HG02973 (cell line): ENCODE results near the gene RPTOR.
A peak's percentile ranks its signal among the peaks of the same experiment; 100 is the strongest.
"Not testable (repeated sequence)": the region's sequence is repeated elsewhere in the genome, so short reads cannot be mapped to it uniquely, and the experiment has no call there.

Source experiments
- ATAC-seq: cut with Tn5 transposase; IDR thresholded peaks from one replicate; pipeline ENCODE4 v1.9.1; 2021; ENCODE audit warnings: moderate library complexity; ENCODE audit not compliant: unreplicated experiment

Gene RPTOR

DNA sequence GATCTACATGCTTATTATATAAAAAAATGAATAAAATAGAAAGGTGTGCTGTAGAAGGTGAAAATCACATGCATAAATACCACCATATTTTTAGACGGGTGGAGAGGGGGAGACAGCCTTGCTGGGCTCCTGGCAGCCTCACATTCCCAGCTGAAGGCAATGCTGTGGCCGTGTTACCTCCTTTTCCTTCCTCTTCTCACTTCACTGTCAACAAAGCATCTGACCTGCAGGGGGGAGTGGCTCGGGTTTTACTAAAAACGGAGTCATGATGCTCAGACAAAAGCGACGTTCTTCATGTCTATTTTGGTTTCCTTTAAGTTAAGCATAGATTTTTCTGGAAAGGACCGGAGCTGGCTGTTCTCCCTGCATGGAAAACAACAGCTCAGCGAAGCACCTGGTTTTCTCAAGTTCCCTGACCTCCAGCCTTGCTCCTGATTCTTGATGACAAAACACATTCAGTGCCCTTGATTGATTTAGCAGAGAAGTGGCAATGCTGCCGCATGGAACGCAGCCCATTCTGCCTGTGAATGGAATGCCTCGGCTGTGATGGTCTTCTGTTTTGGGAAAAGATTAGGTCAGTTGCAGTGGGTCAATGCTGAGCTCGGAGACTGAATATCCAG lies 5.5 kb upstream of the RPTOR start:
- ATAC-seq, result no peak

DNA sequence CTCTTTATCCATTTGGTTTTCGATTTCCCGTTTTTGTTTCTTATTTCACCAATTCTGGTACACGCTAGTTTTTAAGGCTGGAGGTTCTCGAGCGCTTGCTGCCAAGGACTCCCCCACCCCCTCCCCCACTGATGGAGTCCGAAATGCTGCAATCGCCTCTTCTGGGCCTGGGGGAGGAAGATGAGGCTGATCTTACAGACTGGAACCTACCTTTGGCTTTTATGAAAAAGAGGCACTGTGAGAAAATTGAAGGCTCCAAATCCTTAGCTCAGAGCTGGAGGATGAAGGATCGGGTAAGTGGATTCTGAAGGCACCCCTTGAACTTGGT lies 825 bp downstream of the RPTOR start:
- ATAC-seq, result no peak

DNA sequence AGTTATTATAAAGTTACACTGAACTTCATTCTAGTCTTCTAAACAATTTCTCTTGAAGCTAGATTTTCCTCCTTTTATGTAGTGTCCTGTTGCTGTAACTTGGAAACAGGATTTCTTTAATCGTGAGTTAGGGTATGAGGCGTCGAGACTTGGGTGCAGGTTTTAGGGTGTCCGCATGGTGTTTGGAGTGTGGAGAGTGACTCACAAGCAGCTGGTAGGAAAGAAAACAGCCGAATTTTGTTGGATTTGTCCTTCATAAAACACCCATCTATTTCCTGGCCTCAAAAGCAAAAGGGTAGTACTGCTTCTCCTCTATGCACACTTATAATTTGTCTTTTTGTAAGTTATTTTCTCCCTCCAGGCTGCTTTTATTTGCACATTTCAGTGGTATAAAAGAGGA lies 1.6 kb downstream of the RPTOR start:
- ATAC-seq, result no peak

DNA sequence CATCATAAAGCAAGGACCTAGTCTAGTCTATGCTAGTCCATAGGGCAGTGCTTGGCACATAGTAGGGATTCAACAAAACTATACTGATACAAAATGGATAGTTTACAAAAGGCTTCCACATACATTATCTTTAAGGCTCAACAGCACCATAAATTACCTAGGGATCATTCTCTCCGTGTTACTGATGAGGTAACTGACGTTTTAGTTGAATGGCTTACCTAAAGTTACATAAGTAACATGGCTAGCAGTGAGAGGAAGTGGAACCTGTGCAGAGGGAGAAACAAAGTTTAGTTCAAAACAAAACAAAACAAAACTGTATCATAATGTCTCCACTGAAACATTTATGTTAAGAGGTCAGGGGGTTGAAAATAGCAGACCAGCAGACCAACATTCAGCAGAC lies 7.9 kb downstream of the RPTOR start:
- ATAC-seq, result no peak

DNA sequence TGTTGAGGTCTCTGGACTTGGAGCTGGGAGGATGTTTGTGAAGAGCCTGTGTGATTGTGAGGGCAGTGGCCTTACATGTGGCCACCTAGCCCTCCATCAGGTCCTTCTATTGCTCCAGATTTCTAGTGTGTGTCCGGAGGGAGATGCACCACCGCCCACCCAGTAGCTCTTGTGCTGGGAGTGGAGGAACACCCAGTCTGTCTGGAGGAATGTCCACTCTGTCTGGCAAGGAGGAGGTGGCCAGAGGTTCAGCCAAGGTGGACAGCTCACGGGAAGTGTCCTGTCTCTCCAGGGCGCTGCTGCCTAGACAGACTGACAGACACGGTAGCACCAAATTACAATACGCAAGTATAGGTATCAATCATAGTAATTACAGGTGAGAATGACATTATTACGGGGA lies 10.6 kb downstream of the RPTOR start:
- no peak for ATAC-seq

DNA sequence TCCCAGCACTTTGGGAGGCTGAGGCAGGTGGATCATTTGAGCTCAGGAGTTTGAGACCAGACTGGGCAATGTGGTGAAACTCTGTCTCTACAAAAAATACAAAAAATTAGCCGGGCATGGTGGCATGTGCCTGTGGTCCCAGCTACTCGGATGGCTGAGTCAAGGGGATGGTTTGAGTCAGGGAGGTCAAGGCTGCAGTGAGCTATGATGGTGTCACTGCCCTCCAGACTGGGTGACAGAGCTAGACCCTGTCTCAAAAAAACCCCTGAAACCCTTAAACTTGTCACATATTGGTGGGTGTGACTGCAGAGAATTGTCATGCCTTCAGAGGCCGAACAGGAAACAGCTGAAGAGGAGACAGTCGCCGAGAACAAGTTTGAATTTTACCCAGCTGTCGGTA lies 13.4 kb downstream of the RPTOR start:
- ATAC-seq, result no peak

DNA sequence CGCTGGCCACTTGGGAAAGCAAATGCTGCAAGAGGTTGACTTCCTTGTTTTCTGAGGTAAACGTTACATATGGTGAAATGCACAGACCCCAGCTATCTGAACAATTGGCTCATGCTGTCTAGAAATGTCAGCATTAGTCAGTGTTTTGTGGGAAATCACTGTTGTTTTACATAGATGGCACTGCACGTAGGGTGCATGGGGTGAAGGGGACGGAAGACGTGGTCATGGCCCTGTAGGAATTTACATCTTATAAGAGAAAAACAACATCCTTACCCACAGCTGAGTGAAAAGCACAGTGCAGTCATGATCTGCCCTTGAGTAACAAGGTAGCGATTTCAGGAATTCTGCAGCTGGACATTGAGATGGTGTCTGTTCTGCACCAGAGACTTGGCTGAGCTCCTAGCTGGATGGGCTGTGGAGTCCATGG lies 15.2 kb downstream of the RPTOR start:
- ATAC-seq, result no peak

DNA sequence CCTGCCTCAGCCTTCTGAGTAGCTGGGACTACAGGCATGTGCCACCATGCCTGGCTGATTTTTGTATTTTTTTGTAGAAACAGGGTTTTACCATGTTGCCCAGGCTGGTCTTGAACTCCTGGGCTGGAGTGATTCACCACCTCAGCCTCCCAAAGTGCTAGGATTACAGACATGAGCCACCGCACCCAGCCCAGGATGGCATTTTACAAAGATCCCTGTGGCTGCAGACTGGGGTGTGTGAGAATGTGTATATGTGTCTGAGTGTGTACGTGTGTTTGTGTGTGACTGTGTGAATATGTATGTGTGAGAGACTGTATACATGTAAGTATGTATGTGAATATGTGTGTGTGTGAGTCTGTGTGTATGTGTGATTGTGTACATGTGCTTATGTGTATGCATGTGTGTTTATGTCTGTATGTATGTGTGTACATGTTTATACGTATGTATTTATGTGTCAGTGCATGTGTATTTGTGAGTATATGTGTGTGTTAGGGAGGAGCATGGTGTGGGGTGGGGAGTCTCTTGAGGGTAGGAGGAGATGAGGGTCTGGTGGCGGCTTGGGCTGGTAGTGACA lies 17.0 kb downstream of the RPTOR start:
- no peak for ATAC-seq

DNA sequence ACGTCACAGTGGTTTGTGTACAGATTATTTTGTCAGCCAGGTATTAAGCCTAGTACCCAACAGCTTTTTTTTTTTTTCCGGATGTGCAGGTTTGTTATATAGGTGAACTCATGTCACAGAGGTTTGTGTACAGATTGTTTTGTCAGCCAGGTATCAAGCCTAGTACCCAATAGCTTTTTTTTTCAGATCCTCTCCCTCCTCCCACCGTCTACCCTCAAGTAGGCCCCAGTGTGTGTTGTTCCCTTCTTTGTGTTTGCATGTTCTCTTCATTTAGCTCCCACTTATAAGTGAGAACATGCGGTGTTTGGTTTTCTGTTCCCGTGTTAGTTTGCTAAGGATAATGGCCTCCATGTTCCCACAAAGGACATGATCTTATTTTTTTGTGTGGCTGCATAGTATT lies 19.9 kb downstream of the RPTOR start:
- no peak for ATAC-seq

DNA sequence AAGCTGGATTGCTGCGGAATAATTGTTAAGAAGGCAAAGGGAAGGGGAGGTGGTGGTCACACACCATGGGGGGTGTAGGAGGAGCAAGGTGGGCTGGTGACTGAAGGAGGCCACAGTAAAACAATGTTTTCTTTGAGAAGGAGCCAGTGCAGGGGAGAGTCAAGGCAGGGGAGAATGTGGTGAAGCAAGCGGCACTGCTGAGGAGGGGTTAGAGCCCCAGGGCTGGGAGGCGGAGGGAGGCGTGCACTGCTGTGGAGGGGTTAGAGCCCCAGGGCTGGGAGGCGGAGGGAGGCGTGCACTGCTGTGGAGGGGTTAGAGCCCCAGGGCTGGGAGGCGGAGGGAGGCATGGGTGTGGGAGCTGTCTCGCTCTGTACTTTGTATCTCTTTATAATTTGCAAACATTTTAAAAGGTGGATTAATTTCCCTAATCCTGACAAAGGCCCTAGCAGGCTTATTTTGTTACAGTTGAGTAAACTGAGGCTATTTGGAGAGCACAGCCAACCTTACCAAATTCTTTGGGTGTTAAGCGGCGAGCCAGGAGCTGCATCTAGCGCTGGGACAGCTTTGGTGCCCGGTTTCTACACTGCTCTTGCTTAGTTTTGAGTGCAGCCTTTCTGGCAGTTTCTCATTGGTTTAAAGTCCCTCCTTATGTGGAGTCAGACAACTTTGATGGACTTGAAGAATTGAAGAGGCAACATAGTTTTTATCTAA lies 20.9 kb downstream of the RPTOR start:
- no peak for ATAC-seq

DNA sequence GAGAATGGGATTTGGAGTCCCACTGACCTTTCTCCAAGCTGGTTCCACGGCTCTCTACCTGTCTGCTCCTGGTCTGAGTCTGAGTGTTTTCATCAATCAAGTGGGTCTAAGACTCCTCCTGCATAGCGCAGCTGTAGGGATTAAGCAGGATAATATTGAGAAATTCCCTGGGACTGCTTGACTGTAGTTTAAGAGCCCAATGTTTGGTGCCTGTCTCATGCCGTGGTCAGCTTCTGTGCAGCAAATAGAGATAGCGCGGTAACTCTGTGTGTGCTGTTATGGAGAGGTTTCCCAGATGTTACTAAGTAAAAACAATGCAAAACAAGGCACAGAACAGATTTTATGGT lies 21.4 kb downstream of the RPTOR start:
- no peak for ATAC-seq

DNA sequence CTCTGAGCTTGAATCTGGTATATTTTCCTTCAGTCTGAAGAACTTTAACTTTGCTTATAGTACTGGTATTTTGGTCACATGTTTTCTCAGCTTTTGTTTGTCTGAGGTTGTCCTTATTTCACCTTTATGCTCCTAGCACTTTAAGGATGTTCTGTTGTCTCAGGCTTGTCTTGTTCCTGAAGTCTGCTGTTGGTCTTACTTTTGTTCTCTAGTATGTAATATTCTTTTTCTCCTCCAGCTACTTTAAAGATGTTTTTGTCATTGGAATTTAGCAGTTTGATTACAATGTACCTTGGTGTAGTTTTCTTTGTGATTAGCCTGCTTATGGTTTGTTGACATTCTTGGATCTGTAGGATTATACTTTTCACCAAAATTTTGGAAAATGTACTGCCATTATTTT lies 23.6 kb downstream of the RPTOR start:
- no peak for ATAC-seq

DNA sequence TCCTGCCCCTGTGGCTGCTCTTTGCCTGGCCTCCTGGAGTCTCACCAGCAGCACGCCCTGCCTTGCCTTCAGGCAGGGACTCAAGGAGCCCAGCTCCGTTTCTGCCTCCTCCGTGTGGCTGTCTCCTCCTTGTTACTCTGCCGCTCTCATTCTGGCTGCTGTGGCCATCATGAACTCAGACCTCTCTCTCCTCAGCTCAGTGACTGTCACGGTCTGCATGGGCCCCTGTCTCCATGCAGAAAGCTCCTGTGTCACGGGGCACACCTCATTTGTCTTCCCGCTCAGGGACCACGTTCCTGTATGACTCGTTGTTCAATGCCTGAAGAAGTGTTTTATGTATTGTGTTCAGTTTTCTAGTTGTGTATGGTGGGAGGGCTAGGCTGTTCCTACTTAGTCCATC lies 25.3 kb downstream of the RPTOR start:
- no peak for ATAC-seq

DNA sequence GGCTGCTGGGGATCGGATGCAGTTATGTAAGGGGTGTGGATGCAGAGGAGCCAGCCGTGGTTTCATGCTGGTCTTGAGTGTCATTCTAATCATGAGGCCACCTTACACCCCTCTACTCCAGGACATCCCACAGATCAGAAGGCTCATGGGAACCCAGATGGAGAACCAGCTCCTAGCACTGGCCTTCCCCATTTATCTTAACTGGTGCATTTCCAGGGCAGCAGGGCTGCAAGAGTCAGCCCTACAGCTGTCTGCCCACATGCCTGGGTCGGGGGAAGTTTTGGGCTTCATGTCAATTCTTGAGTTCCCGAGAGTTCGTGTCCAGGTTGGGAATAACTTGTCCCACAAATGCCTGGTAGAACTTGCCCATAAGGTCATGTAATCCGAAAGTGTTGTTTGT lies 29.1 kb downstream of the RPTOR start:
- no peak for ATAC-seq

DNA sequence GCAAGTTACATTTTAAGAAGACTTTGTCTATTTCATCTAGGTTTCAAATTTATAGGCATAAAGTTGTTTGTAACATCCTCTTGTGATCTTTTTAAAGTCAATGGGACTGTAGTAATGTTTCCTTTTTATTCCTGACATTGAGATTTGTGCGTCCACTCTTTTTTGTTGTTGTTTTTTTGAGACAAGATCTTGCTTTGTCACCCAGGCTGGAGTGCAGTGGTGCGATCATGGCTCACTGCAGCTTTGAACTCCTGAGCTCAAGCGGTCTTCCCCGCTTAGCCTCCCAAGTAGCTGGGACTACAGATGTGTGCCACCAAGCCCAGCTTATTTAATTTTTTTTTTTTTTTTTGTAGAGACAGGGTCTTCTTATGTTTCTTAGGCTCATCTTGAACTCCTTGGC lies 29.9 kb downstream of the RPTOR start:
- no peak for ATAC-seq

DNA sequence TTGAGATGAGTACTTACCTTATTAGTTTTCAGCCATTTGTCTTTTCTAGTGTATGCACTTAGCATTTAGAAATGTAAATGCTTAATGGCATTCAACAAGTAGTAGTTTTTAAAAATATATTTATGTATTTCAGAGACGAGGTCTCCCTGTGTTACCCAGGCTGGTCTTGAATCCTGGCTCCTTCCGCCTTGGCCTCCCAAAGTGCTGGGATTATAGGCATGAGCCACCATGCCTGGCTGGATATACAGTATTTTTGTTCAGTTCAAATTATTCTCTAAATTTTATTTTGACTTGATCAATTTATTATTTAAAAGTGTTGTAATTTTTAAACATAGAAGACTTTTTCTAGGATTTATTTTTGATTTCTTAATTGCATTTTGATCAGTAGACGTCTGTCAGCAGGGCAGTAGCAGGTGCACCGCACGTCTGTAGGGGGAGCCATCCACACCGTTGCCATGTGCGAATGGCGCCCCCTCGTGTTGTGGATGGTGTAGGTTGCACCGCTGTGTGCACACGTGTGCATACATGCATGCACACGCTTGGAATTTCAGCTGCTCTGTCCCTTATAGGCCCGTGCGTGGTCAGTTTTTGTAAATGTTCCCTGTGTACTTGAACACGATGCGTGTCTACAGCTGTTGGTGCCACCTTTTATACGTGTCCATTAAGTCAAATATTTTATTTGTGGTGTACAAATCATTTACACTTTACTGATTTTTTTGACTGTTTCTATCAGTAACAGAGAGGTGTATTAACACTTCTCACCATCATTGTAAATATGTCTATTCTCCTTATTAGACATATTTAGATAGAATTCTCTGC lies 30.6 kb downstream of the RPTOR start:
- ATAC-seq, result peak; percentile 67

DNA sequence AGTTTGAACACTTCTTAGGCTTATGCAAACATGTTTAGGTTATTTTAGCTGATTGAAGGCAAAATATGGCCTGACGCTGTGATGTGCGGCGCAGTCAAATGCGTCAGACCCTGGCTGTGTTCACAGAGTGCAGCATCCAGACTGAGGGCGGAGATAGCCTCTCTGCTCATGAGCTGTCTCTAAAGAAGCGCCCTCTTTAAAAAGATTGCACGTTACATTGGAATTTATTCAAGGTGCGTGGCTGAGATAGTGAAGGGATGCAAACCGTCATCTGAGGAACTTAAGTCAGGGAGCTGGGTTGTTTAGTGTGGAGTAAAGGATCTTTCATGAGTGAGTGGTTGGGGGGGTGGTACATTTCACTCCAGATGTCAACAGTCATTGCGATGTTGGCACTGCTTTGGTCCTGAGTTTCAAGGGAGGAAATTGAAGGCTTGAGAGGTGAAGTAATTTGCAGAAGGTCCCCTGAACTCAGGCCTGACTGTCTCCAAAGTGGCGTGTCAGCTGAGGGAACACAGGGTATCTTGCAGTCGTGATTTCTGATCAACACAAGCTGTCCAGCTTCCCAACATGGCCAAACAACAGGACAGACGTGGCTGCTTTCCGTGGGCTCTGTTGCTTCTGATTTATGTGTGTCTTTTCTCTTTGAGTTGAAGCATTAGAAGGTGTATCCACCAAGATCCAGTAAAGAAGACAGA lies 33.4 kb downstream of the RPTOR start:
- no peak for ATAC-seq

DNA sequence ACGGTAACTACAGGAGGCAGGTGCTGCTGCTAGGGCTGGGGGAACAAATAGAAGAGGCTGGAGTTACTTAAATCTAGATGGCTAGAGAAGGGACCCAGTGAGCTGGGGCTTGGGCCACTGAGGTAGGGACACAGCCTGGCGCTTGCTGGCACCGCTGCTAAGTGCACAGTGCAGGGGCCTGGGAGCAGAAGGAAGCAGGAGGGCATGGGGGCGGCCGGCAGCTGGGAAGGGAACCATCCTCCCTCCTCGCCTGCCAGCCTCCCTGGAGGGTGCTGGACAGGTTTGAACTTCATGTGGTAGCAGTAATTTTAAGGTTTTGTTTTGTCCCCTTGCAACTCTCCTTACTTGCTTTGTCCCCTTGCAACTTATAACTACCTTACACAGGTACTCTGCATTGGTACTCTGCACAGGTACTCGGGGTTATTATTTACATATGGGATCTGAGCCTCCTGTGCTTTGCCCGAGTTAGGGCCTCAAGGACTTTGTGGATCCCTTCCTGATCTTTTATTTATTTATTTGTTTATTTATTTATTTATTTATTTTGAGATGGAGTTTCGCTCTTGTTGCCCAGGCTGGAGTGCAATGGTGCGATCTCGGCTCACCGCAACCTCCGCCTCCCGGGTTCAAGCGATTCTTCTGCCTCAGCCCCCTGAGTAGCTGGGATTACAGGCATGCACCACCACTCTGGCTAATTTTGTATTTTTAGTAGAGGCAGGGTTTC lies 34.2 kb downstream of the RPTOR start:
- ATAC-seq, result not testable (repeated sequence)

DNA sequence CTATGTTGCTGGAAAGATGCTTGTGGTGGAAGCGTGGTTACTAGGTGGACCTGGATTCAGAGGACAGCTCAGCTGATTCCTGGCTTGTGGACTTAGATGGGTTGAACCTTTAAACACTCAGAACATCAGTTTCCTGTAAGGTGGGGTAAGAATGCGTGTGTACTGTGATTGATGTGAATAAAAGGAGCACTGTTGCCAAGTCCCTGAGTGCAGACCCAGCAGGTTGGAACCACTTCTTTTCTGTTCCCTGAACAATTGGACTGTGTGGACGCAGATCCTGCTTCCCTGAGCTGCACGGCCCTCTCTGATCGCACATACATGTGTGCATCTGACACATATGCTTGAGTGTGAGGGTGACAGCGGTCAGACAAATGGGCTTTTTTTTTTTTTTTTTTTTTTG lies 37.5 kb downstream of the RPTOR start:
- no peak for ATAC-seq

DNA sequence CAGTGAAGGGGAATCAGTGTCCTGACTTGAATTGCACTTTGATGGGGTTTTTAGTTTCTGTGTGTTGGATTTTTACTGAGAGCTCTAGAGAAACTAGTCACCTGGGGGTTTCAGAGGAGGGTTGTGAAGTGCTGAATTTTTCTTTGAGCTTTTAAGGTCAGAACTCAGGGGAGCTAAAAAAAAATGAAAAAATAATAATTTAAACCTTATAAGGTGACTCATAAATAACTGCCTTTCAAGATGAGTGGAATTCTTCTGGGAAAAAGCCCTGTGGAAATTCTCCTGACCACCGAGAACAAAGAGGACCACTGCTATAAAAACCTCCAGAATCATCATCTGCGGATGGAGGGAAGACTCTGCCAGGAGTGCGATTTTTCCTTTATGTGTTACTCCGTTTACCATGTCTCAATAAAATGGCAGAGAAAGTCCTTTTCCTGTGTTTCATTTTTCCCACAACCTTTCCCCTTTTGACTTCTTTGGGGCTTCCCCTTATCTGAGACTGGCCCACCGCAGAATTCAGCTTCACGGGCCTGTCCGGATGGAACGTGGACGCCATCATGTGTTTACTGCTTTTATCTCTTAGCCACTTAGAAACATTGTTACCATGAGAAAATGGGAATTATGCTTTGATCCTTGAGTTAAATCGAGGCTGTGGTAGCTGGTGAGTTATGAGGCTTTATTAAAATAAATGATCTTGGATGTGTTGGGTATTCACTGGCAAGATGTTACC lies 39.7 kb downstream of the RPTOR start:
- no peak for ATAC-seq
